ENCODE data around the gene MCOLN2. TPM values are rescaled to one million over a fixed set of nuclear protein-coding genes. Genes with fewer than 3 reads are reported as not detected.

Gene MCOLN2
- total RNA-seq, 1 experiment from 2014 or later, result 11.3 TPM

DNA sequence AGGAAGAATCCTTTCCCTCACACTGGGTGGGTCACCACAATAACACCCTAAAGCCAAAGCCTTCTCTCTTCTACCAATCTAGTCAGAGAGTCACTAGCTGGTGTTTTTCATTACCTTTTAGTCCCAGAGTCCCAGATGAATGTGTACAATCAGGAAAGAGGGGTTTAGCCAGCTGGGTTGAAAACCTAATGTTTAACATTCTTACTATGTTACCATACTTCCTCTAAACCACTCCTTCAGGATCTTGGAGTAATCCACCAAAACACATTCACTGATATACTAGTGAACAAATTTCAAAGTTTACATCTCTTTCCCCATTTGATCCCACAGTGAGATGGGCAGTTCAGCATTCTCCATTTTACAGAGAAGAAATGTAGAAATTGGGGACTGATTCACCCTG, 113.6 kb downstream of the MCOLN2 start (continued):
- TF ChIP-seq FOSL1 (IDR thresholded peaks at IDR 0.05; ENCODE audit: low read depth) (no peak), JUND (IDR thresholded peaks at IDR 0.05) (no peak), SP1 (IDR thresholded peaks at IDR 0.05; ENCODE audit: low read depth) (no peak)

DNA sequence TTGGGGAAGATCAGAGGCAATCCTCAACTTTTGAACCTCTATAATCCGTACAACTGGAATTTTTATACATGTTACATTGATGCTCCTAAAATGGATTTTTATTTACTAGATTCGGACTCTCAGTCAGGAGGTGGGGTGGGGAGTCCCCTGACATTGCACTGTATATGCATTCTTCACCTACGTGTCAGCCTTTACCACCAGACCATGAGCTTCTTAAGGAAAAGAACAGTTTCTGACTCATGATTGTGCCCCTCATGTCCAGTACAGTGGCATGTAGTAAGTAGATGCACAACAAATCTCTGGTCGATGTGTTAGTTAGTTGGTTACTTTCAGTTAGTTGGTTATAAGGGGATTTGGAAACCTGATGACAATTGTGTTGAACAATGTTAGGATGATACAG, 119.3 kb downstream of the MCOLN2 start:
- no peaks in the 10 kb centered on the region for H3K4me1 ChIP-seq (ENCODE audit: control insufficient read depth in 1 of 2, insufficient read depth in 2 of 2, low read length in 2 of 2)
- no peaks in the 10 kb centered on the region for H4K20me1 ChIP-seq (ENCODE audit: insufficient read depth)
- no peak overlapping the region for H2AFZ ChIP-seq (ENCODE audit: low read depth, low read length, poor library complexity, severe bottlenecking)
- H3K27me3 ChIP-seq (ENCODE audit: insufficient read depth, low read length), result no peaks in the 10 kb centered on the region
- ChIA-PET RAD21 (ENCODE audit: low non-redundant PET in 1 of 2, low total read pairs in 2 of 2, uncharacterized antibody in 2 of 2, unreplicated experiment in 2 of 2) (no interaction called here), POLR2A (no interaction called here), CTCF (no interaction called here)
- H3K9me3 ChIP-seq (ENCODE audit: control insufficient read depth in 1 of 2, insufficient read depth in 1 of 2, low read depth in 1 of 2, low read length in 2 of 2), result no peaks in the 10 kb centered on the region
- TF ChIP-seq, protein P1, sequence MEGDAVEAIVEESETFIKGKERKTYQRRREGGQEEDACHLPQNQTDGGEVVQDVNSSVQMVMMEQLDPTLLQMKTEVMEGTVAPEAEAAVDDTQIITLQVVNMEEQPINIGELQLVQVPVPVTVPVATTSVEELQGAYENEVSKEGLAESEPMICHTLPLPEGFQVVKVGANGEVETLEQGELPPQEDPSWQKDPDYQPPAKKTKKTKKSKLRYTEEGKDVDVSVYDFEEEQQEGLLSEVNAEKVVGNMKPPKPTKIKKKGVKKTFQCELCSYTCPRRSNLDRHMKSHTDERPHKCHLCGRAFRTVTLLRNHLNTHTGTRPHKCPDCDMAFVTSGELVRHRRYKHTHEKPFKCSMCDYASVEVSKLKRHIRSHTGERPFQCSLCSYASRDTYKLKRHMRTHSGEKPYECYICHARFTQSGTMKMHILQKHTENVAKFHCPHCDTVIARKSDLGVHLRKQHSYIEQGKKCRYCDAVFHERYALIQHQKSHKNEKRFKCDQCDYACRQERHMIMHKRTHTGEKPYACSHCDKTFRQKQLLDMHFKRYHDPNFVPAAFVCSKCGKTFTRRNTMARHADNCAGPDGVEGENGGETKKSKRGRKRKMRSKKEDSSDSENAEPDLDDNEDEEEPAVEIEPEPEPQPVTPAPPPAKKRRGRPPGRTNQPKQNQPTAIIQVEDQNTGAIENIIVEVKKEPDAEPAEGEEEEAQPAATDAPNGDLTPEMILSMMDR (IDR thresholded peaks at IDR 0.05 in 2 of 3, conservative IDR thresholded peaks at IDR 0.05 in 1 of 3; ENCODE audit: borderline replicate concordance in 1 of 3, insufficient read depth in 1 of 3, low read depth in 2 of 3, low read length in 2 of 3), result no peak
- TF ChIP-seq CBX3 (IDR thresholded peaks at IDR 0.05; ENCODE audit: low read depth) (no peak), SP1 (IDR thresholded peaks at IDR 0.05; ENCODE audit: low read depth) (no peak), POLR2AphosphoS5 (IDR thresholded peaks at IDR 0.05; ENCODE audit: low read depth, low read length) (no peak), FOSL1 (IDR thresholded peaks at IDR 0.05; ENCODE audit: low read depth) (no peak), EGR1 (IDR thresholded peaks at IDR 0.05; ENCODE audit: low read depth) (no peak), CEBPB (IDR thresholded peaks at IDR 0.05; ENCODE audit: low read depth) (no peak), SRF (IDR thresholded peaks at IDR 0.05; ENCODE audit: low read depth) (no peak), ZNF274 (IDR thresholded peaks at IDR 0.05; ENCODE audit: low read depth, low read length) (no peak), RAD21 (IDR thresholded peaks at IDR 0.05; ENCODE audit: low read depth) (no peak), TCF7L2 (IDR thresholded peaks at IDR 0.05; ENCODE audit: borderline replicate concordance, extremely low read depth, insufficient read depth, insufficient read length) (no peak), SIN3A (IDR thresholded peaks at IDR 0.05; ENCODE audit: low read depth) (no peak), ZFX (IDR thresholded peaks at IDR 0.05) (no peak)
- TF ChIP-seq, protein P2, sequence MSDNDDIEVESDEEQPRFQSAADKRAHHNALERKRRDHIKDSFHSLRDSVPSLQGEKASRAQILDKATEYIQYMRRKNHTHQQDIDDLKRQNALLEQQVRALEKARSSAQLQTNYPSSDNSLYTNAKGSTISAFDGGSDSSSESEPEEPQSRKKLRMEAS (IDR thresholded peaks at IDR 0.05), result no peak
- TF ChIP-seq, protein P3, sequence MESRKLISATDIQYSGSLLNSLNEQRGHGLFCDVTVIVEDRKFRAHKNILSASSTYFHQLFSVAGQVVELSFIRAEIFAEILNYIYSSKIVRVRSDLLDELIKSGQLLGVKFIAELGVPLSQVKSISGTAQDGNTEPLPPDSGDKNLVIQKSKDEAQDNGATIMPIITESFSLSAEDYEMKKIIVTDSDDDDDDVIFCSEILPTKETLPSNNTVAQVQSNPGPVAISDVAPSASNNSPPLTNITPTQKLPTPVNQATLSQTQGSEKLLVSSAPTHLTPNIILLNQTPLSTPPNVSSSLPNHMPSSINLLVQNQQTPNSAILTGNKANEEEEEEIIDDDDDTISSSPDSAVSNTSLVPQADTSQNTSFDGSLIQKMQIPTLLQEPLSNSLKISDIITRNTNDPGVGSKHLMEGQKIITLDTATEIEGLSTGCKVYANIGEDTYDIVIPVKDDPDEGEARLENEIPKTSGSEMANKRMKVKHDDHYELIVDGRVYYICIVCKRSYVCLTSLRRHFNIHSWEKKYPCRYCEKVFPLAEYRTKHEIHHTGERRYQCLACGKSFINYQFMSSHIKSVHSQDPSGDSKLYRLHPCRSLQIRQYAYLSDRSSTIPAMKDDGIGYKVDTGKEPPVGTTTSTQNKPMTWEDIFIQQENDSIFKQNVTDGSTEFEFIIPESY (IDR thresholded peaks at IDR 0.05; ENCODE audit: extremely low read depth, insufficient replicate concordance, low read length), result no peak
- TF ChIP-seq, protein P4, sequence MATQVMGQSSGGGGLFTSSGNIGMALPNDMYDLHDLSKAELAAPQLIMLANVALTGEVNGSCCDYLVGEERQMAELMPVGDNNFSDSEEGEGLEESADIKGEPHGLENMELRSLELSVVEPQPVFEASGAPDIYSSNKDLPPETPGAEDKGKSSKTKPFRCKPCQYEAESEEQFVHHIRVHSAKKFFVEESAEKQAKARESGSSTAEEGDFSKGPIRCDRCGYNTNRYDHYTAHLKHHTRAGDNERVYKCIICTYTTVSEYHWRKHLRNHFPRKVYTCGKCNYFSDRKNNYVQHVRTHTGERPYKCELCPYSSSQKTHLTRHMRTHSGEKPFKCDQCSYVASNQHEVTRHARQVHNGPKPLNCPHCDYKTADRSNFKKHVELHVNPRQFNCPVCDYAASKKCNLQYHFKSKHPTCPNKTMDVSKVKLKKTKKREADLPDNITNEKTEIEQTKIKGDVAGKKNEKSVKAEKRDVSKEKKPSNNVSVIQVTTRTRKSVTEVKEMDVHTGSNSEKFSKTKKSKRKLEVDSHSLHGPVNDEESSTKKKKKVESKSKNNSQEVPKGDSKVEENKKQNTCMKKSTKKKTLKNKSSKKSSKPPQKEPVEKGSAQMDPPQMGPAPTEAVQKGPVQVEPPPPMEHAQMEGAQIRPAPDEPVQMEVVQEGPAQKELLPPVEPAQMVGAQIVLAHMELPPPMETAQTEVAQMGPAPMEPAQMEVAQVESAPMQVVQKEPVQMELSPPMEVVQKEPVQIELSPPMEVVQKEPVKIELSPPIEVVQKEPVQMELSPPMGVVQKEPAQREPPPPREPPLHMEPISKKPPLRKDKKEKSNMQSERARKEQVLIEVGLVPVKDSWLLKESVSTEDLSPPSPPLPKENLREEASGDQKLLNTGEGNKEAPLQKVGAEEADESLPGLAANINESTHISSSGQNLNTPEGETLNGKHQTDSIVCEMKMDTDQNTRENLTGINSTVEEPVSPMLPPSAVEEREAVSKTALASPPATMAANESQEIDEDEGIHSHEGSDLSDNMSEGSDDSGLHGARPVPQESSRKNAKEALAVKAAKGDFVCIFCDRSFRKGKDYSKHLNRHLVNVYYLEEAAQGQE (IDR thresholded peaks at IDR 0.05; ENCODE audit: low read depth), result no peak
- TF ChIP-seq, protein P5, sequence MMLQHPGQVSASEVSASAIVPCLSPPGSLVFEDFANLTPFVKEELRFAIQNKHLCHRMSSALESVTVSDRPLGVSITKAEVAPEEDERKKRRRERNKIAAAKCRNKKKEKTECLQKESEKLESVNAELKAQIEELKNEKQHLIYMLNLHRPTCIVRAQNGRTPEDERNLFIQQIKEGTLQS (IDR thresholded peaks at IDR 0.05), result no peak
- no peaks in the 10 kb centered on the region for H3K9me2 ChIP-seq (ENCODE audit: insufficient read depth)
- ATAC-seq, result no peak
- H3K4me3 ChIP-seq (replicated peaks in 1 of 2; ENCODE audit: low read depth in 1 of 2, low read length in 2 of 2), result no peak overlapping the region
- no TSS peak for BruUV-seq (replicated peaks)
- no peak for DNase-seq (ENCODE audit: low read depth, low spot score)
- H3K4me2 ChIP-seq (ENCODE audit: low read length), result no peak overlapping the region
- H3K9ac ChIP-seq (ENCODE audit: low read length), result no peak overlapping the region
- H3K79me2 ChIP-seq (ENCODE audit: insufficient read depth, low read length), result peaks cover 47% of the 10 kb centered on the region
- H3K36me3 ChIP-seq (ENCODE audit: control insufficient read depth in 1 of 2, insufficient read depth in 2 of 2, low read length in 2 of 2), result no peaks in the 10 kb centered on the region
- H3K27ac ChIP-seq (ENCODE audit: low read depth, low read length), result no peak overlapping the region
- intact Hi-C loops (cut with micrococcal nuclease), result no loop called here
